HAP-1 (cell line): ENCODE measurements around the gene PLEKHA8.
A peak's percentile ranks its signal among the peaks of the same experiment; 100 is the strongest.

Experiments
- DNase-seq, 2 experiments: peaks; one replicate each; pipeline ENCODE4 v3.0.0-alpha.2; 2016 to 2020; ENCODE audit warnings: low spot score in 2 of 2
- H3K27me3 ChIP-seq: fragments of 250-450 bp; sonication (Bioruptor Pico); 2 replicates; pipeline ENCODE4 v1.5.1; 2020; ENCODE audit warnings: low read depth, mild to moderate bottlenecking, moderate library complexity
- H3K36me3 ChIP-seq: fragments of 250-450 bp; sonication (Bioruptor Pico); replicated peaks from 2 replicates; pipeline ENCODE4 v1.5.1; 2020; ENCODE audit warnings: mild to moderate bottlenecking
- H3K4me1 ChIP-seq: fragments of 250-450 bp; sonication (Bioruptor Pico); 2 replicates; pipeline ENCODE4 v1.5.1; 2020; ENCODE audit warnings: mild to moderate bottlenecking
- H3K4me3 ChIP-seq: fragments of 250-450 bp; sonication (Bioruptor Pico); 2 replicates; pipeline ENCODE4 v1.5.1; 2020; ENCODE audit warnings: mild to moderate bottlenecking, moderate library complexity
- H3K9me3 ChIP-seq: fragments of 250-450 bp; sonication (Bioruptor Pico); 2 replicates; pipeline ENCODE4 v1.5.1; 2020; ENCODE audit warnings: mild to moderate bottlenecking, moderate library complexity
- in situ Hi-C: fragments of 300-500 bp; cut with MboI; formaldehyde crosslinking; loops from 3 replicates; pipeline ENCODE4 v1.14.3; 2020; ENCODE audit warnings: low sequenced_read_pairs, inconsistent platforms, mixed read lengths

The PLEKHA8 gene

GRCh38 chr7:30003098-30003497 lies 25.1 kb upstream of the PLEKHA8 start:
- Histone ChIP-seq H3K36me3 (no peaks in the 10 kb centered on the region), H3K27me3 (no peaks in the 10 kb centered on the region), H3K4me3 (no peak overlapping the region), H3K4me1 (peaks cover 49% of the 10 kb centered on the region), H3K9me3 (no peaks in the 10 kb centered on the region)
- DNase-seq: peak; percentile 51 to 52
- in situ Hi-C loops: no loop called here

GRCh38 chr7:30005464-30005863 lies 22.7 kb upstream of the PLEKHA8 start:
- no peak overlapping the region for H3K4me3 ChIP-seq
- peak in 1 of 2 experiments; percentile 82 for DNase-seq
- H3K9me3 ChIP-seq: no peaks in the 10 kb centered on the region
- no peaks in the 10 kb centered on the region for H3K27me3 ChIP-seq
- H3K4me1 ChIP-seq: peaks cover 42% of the 10 kb centered on the region
- in situ Hi-C loops: no loop called here
- no peaks in the 10 kb centered on the region for H3K36me3 ChIP-seq

GRCh38 chr7:30010021-30010420 lies 18.2 kb upstream of the PLEKHA8 start:
- DNase-seq: no peak
- in situ Hi-C loops: no loop called here
- Histone ChIP-seq H3K36me3 (peaks cover 11% of the 10 kb centered on the region), H3K4me1 (peaks cover 9% of the 10 kb centered on the region), H3K4me3 (no peak overlapping the region), H3K9me3 (no peaks in the 10 kb centered on the region), H3K27me3 (no peaks in the 10 kb centered on the region)

DNA sequence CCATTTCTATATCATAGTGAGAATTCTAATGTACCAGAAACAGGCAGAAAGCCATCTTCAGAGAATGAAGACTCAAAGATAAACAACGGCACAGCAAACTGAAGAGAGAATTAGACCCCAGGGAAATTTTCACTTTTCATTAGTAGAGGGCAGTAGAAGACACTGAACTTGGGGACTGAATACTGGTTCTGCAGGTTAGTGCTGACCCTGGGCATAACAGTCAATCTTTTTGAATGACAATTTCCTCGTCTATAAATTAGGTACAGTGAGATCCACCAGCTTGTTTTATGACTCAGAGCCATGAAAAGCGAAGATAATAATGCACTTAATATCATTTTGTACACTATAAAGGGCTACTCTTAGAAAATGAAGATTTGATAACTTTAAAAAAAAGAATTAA lies 15.5 kb upstream of the PLEKHA8 start:
- no peak for DNase-seq
- Histone ChIP-seq H3K27me3 (no peaks in the 10 kb centered on the region), H3K9me3 (no peaks in the 10 kb centered on the region), H3K4me3 (no peak overlapping the region), H3K4me1 (no peaks in the 10 kb centered on the region), H3K36me3 (peaks cover 13% of the 10 kb centered on the region)
- in situ Hi-C loops: no loop called here

GRCh38 chr7:30018451-30018850 lies 9.8 kb upstream of the PLEKHA8 start:
- H3K4me3 ChIP-seq: no peak overlapping the region
- peaks cover 3% of the 10 kb centered on the region; the same call in 1 of the 2 replicates for H3K4me1 ChIP-seq
- no peaks in the 10 kb centered on the region for H3K9me3 ChIP-seq
- in situ Hi-C loops: no loop called here
- DNase-seq: no peak
- H3K36me3 ChIP-seq: peaks cover 19% of the 10 kb centered on the region
- H3K27me3 ChIP-seq: no peaks in the 10 kb centered on the region

- H3K4me3 ChIP-seq: no peak overlapping the region
- DNase-seq: no peak
- H3K36me3 ChIP-seq: peaks cover 11% of the 10 kb centered on the region
- in situ Hi-C loops: no loop called here
- H3K9me3 ChIP-seq: no peaks in the 10 kb centered on the region
- peaks cover 3% of the 10 kb centered on the region; the same call in 1 of the 2 replicates for H3K4me1 ChIP-seq
- H3K27me3 ChIP-seq: no peaks in the 10 kb centered on the region
Measured at GRCh38 chr7:30019387-30019786, 8.8 kb upstream of the PLEKHA8 start.

- H3K36me3 ChIP-seq: peaks cover 11% of the 10 kb centered on the region
- peaks cover 6% of the 10 kb centered on the region; the same call in 1 of the 2 replicates for H3K4me1 ChIP-seq
- in situ Hi-C loops: no loop called here
- H3K27me3 ChIP-seq: no peaks in the 10 kb centered on the region
- DNase-seq: no peak
- H3K4me3 ChIP-seq: no peak overlapping the region
- no peaks in the 10 kb centered on the region for H3K9me3 ChIP-seq
Measured at GRCh38 chr7:30019960-30020359, 8.3 kb upstream of the PLEKHA8 start.

DNA sequence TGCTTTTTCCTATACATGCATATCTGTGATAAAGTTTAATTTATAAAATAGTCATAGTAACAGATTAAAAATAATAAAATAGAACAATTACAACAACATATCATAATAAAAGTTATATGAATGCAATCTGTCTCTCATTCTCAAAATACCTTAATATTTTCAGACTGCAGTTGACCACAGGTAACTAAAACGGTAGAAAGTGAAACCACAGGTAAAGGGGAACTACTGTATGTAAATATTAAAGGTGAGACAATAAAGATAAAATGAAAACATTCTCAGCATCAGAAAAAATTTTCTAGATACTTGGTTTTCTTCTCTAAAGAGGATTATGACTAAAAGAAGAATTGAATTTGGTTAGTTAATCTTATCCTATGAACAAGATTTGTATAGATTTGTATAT lies 7.7 kb upstream of the PLEKHA8 start:
- in situ Hi-C loops: no loop called here
- Histone ChIP-seq H3K9me3 (no peaks in the 10 kb centered on the region), H3K27me3 (no peaks in the 10 kb centered on the region), H3K4me1 (peaks cover 10% of the 10 kb centered on the region; the same call in 1 of the 2 replicates), H3K36me3 (peaks cover 11% of the 10 kb centered on the region), H3K4me3 (no peak overlapping the region)
- DNase-seq: no peak

DNA sequence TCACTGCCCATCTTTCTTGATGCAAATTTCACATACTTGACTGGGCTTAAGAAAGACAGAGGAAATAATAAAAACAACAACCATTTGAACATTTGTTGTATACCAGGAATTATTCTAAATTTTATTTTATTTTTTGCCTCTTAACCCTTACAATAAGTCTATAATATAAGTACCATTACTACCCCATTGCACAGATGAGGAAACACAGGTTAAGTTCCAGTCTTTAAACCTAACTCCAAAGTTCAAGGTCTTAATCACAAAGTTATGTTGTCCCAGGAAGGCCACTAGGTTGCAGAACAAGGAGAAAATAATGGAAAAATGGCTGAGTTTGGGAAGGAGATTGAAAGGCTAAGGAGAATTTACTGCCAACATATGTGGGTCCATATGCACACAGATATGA lies 5.2 kb upstream of the PLEKHA8 start:
- H3K4me1 ChIP-seq: peaks cover 19% of the 10 kb centered on the region
- in situ Hi-C loops: no loop called here
- peaks cover 8% of the 10 kb centered on the region for H3K36me3 ChIP-seq
- no peak for DNase-seq
- no peak overlapping the region for H3K4me3 ChIP-seq
- no peaks in the 10 kb centered on the region for H3K9me3 ChIP-seq
- no peaks in the 10 kb centered on the region for H3K27me3 ChIP-seq

DNA sequence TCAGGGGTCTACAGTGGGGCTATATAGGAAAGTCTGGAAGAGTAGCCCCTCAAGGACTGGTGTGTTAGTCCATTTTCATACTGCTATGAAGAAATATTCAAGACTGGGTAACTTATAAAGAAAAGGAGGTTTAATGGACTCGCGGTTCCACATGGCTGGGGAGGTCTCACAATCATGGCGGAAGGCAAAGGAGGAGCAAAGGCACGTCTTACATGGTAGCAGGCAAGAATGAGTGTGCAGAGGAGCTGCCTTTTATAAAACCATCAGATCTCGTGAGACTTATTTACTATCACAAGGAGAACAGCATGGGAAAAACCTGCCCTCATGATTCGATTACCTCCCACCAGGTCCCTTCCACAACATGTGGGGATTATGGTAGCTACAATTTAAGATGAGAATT lies 4.7 kb upstream of the PLEKHA8 start:
- in situ Hi-C loops: no loop called here
- H3K4me1 ChIP-seq: peaks cover 19% of the 10 kb centered on the region

GRCh38 chr7:30026229-30027064 lies 1.8 kb upstream of the PLEKHA8 start, which contains the start of gene FKBP14:
TSS of gene FKBP14 (minus strand) at chr7:30026702. CDS start at chr7:30026508, 194 bp downstream.
- peak within 1 kb of the TSS; percentile 68 for H3K4me3 ChIP-seq
- H3K9me3 ChIP-seq: no peaks in the 10 kb centered on the region
- peaks cover 27% of the 10 kb centered on the region for H3K4me1 ChIP-seq
- no peaks in the 10 kb centered on the region for H3K36me3 ChIP-seq
- in situ Hi-C loops: no loop called here
- H3K27me3 ChIP-seq: no peaks in the 10 kb centered on the region
- DNase-seq: peak; percentile 98

More for the DNA sequence above, 4.7 kb upstream of the PLEKHA8 start:
- Histone ChIP-seq H3K4me3 (no peak overlapping the region), H3K36me3 (peaks cover 4% of the 10 kb centered on the region), H3K27me3 (no peaks in the 10 kb centered on the region), H3K9me3 (no peaks in the 10 kb centered on the region)
- DNase-seq: no peak

DNA sequence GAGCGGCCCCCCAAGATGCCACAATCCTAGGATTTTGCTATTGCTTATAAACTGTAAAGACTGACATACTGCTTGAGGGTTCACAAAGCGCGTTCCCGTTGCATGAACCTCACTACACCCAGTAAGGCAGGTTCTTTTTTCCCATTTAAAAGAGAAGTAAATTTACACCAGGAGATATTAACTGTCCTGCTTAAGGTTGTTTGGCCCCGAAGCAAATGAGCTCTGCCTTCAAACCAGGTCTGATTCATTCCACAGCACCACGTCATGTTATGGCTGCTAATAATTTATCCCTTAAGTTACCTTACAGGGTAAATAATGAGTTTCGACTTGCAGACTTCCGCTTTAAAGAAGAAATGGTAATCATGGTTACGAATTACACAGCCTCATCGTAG lies 1.2 kb upstream of the PLEKHA8 start:
- Histone ChIP-seq H3K4me3 (peak overlapping the region; percentile 68), H3K36me3 (no peaks in the 10 kb centered on the region), H3K4me1 (peaks cover 27% of the 10 kb centered on the region), H3K27me3 (no peaks in the 10 kb centered on the region), H3K9me3 (no peaks in the 10 kb centered on the region)
- no peak for DNase-seq
- in situ Hi-C loops: no loop called here

GRCh38 chr7:30027740-30028215 lies 434 bp upstream of the PLEKHA8 start:
- Histone ChIP-seq H3K9me3 (no peaks in the 10 kb centered on the region), H3K36me3 (no peaks in the 10 kb centered on the region), H3K4me3 (peak overlapping the region; percentile 68), H3K4me1 (peaks cover 27% of the 10 kb centered on the region), H3K27me3 (no peaks in the 10 kb centered on the region)
- in situ Hi-C loops: no loop called here
- DNase-seq: no peak
